HK-2 (cell line): Measurements from ENCODE around the gene CCNY.

Experiments
- DNase-seq: peaks from one replicate; pipeline ENCODE4 v3.0.0-alpha.2; 2018; ENCODE audit not compliant: unreplicated experiment

CCNY gene

GRCh38 chr10:35331894-35332640 is 4.2 kb upstream of the CCNY start:
- DNase-seq, result peak; percentile 35

- no peak for DNase-seq
Observed at GRCh38 chr10:35334297-35334696, 2.0 kb upstream of the CCNY start.

- peak; percentile 20 for DNase-seq
Observed at GRCh38 chr10:35335133-35336083, 901 bp upstream of the CCNY start.

- peak; percentile 34 for DNase-seq
Observed at GRCh38 chr10:35336921-35337823, 863 bp downstream of the CCNY start.

- DNase-seq, result no peak
Observed at GRCh38 chr10:35339942-35340341, 3.6 kb downstream of the CCNY start.

- DNase-seq, result no peak
Observed at GRCh38 chr10:35340975-35341374, 4.7 kb downstream of the CCNY start.

GRCh38 chr10:35341521-35341920 is 5.2 kb downstream of the CCNY start:
- DNase-seq, result no peak

GRCh38 chr10:35342183-35342753 is 6.0 kb downstream of the CCNY start:
- no peak for DNase-seq

- DNase-seq, result no peak
Observed at GRCh38 chr10:35343739-35344138, 7.4 kb downstream of the CCNY start.

GRCh38 chr10:35345383-35345742 is 9.1 kb downstream of the CCNY start:
- no peak for DNase-seq

- no peak for DNase-seq
Observed at GRCh38 chr10:35346248-35346647, 9.9 kb downstream of the CCNY start.

GRCh38 chr10:35347121-35347562 is 10.8 kb downstream of the CCNY start:
- DNase-seq, result no peak

GRCh38 chr10:35347899-35348608 is 11.7 kb downstream of the CCNY start:
- no peak for DNase-seq

- no peak for DNase-seq
Observed at GRCh38 chr10:35348609-35349388, 12.5 kb downstream of the CCNY start.

GRCh38 chr10:35349389-35349915 is 13.1 kb downstream of the CCNY start:
- no peak for DNase-seq

GRCh38 chr10:35351021-35351420 is 14.7 kb downstream of the CCNY start:
- no peak for DNase-seq

GRCh38 chr10:35352097-35352496 is 15.8 kb downstream of the CCNY start:
- DNase-seq, result no peak

- DNase-seq, result no peak
Observed at GRCh38 chr10:35352512-35352911, 16.2 kb downstream of the CCNY start.

GRCh38 chr10:35353395-35353794 is 17.1 kb downstream of the CCNY start:
- no peak for DNase-seq

- no peak for DNase-seq
Observed at GRCh38 chr10:35353805-35354204, 17.5 kb downstream of the CCNY start.
